Esophagus squamous epithelium (tissue), 4 donors: ENCODE measurements around the gene PPARG.

Source experiments
- CTCF ChIP-seq, 6 experiments: fragments of 450-650 bp in 4 of 6; fragments of 200-600 bp in 2 of 6; sonication (generic) in 2 of 6; IDR thresholded peaks; one replicate each; pipeline ENCODE4 v1.5.1; 2016 to 2019; ENCODE audit warnings: antibody characterized with exemption in 6 of 6, mild to moderate bottlenecking in 4 of 6, moderate library complexity in 4 of 6
- POLR2A ChIP-seq, 4 donors: fragments of 450-650 bp; IDR thresholded peaks; one replicate each; pipeline ENCODE4 v1.6.1; 2017; ENCODE audit warnings: antibody characterized with exemption in 4 of 4, mild to moderate bottlenecking in 4 of 4, moderate library complexity in 3 of 4

DNA sequence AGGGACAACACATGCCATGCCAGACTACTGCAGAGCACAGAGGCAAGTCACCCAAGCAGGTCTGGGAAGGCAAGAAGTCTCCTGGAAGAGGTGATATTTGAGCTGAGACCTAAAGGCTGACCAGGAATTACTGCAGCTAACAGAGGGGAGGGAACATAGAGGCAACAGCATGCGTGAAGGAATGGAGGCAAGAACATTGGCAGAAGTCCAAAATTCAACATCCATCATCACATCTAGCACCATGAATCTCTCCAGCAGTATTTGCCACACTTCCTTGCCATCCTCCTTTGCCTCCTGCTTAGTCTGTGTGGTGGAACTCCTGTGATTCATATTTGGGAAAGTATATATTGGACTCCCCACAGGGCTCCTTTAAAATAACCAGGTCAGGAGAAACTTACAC is 194.5 kb downstream of the PPARG start:
- TF ChIP-seq CTCF (IDR thresholded peaks at IDR 0.05): no peak
- no peak for TF ChIP-seq POLR2A (IDR thresholded peaks at IDR 0.05)
